IMR-90 (cell line): Measurements from ENCODE around the gene MSN. TPM values are rescaled to one million over a fixed set of nuclear protein-coding genes. Genes with fewer than 3 reads are reported as not detected.
A peak's percentile ranks its signal among the peaks of the same experiment; 100 is the strongest.

ENCODE experiments used
- ATAC-seq: fragments of 200-7000 bp; cut with Tn5 transposase; 2 replicates; pipeline ENCODE4 v1.9.1; 2020; ENCODE audit warnings: low read depth, mild to moderate bottlenecking, moderate library complexity
- BruUV-seq: library from RNA; stranded (reverse); fragments of 400-500 nt; replicated peaks from 2 replicates; lab custom pipeline; 2021; lab: Mats Ljungman, UMichigan
- CTCF ChIA-PET: fragments of 300-600 bp; formaldehyde crosslinking; extraction: SDS; loops from one replicate; lab custom pipeline; 2021; ENCODE audit warnings: antibody characterized with exemption; lab: Yijun Ruan, JAX
- POLR2A ChIA-PET: fragments of 300-600 bp; sonication (Branson Sonifier 250); formaldehyde crosslinking; loops from one replicate; lab custom pipeline; 2022; ENCODE audit warnings: antibody characterized with exemption; ENCODE audit not compliant: unreplicated experiment; lab: Charles Lee
- DNase-seq: peaks from one replicate; pipeline ENCODE4 v3.0.0; 2013
- H2AFZ ChIP-seq: replicated peaks from 2 replicates; pipeline ENCODE3; 2013; ENCODE audit warnings: low read length, mild to moderate bottlenecking; ENCODE audit not compliant: poor library complexity
- H2AK5ac ChIP-seq: 2 replicates; pipeline ENCODE4 v1.6.1; 2013; ENCODE audit warnings: low read depth, low read length, inconsistent platforms
- H2AK9ac ChIP-seq: replicated peaks from 2 replicates; pipeline ENCODE3; 2013; ENCODE audit warnings: mild to moderate bottlenecking, low read depth, low read length, moderate library complexity; ENCODE audit not compliant: poor library complexity
- H2BK120ac ChIP-seq: 2 replicates; pipeline ENCODE4 v1.6.1; 2013; ENCODE audit warnings: low read depth, low read length, inconsistent platforms
- H2BK15ac ChIP-seq: 3 replicates; pipeline ENCODE4 v1.6.1; 2013; ENCODE audit warnings: low read depth, low read length, inconsistent platforms
- H2BK20ac ChIP-seq: 2 replicates; pipeline ENCODE4 v1.6.1; 2013; ENCODE audit warnings: low read depth, mild to moderate bottlenecking, inconsistent platforms, low read length, moderate library complexity
- H2BK5ac ChIP-seq: 2 replicates; pipeline ENCODE4 v1.6.1; 2013; ENCODE audit warnings: mild to moderate bottlenecking, low read depth, low read length, inconsistent platforms; ENCODE audit not compliant: poor library complexity, severe bottlenecking
- H3K14ac ChIP-seq: replicated peaks from 2 replicates; pipeline ENCODE4 v1.6.1; 2013; ENCODE audit warnings: low read depth, low read length, inconsistent platforms
- H3K18ac ChIP-seq: 2 replicates; pipeline ENCODE4 v1.6.1; 2013; ENCODE audit warnings: low read depth, low read length, control low read depth
- H3K23ac ChIP-seq: 2 replicates; pipeline ENCODE4 v1.6.1; 2013; ENCODE audit warnings: low read depth, low read length, inconsistent platforms
- H3K27ac ChIP-seq: 2 replicates; pipeline ENCODE4 v1.5.1; 2013; ENCODE audit warnings: mild to moderate bottlenecking, control low read depth, low read length; ENCODE audit not compliant: insufficient read depth
- H3K27me3 ChIP-seq: 2 replicates; pipeline ENCODE4 v1.6.1; 2013; ENCODE audit warnings: low read length; ENCODE audit not compliant: control insufficient read depth, insufficient read depth
- H3K36me3 ChIP-seq: 2 replicates; pipeline ENCODE4 v1.6.1; 2013; ENCODE audit warnings: low read length, mixed read lengths; ENCODE audit not compliant: control insufficient read depth, insufficient read depth
- H3K4ac ChIP-seq: 2 replicates; pipeline ENCODE4 v1.6.1; 2013; ENCODE audit warnings: low read depth, low read length, inconsistent platforms
- H3K4me1 ChIP-seq: 2 replicates; pipeline ENCODE4 v1.6.1; 2013; ENCODE audit warnings: low read length, mixed read lengths; ENCODE audit not compliant: control insufficient read depth, insufficient read depth
- H3K4me2 ChIP-seq: 2 replicates; pipeline ENCODE4 v1.6.1; 2013; ENCODE audit warnings: low read depth, mild to moderate bottlenecking, control low read depth, low read length, moderate library complexity
- H3K4me3 ChIP-seq: 2 replicates; pipeline ENCODE4 v1.5.1; 2013; ENCODE audit warnings: low read depth, mild to moderate bottlenecking, control low read depth, low read length, moderate library complexity; ENCODE audit not compliant: insufficient read depth
- H3K56ac ChIP-seq: 2 replicates; pipeline ENCODE4 v1.6.1; 2013; ENCODE audit warnings: low read length, inconsistent platforms; ENCODE audit not compliant: insufficient read depth; ENCODE audit errors: extremely low read depth
- H3K79me1 ChIP-seq, 2 experiments: 2 replicates each; pipeline ENCODE4 v1.6.1; 2013; ENCODE audit warnings: low read length in 2 of 2, inconsistent platforms in 1 of 2, low read depth in 1 of 2
- H3K9ac ChIP-seq: 2 replicates; pipeline ENCODE4 v1.6.1; 2013; ENCODE audit warnings: low read depth, low read length, control low read depth
- H3K9me1 ChIP-seq: 2 replicates; pipeline ENCODE4 v1.6.1; 2013; ENCODE audit warnings: low read length, inconsistent platforms; ENCODE audit not compliant: insufficient read depth
- H3K9me3 ChIP-seq: 2 replicates; pipeline ENCODE4 v1.6.1; 2013; ENCODE audit warnings: low read length; ENCODE audit not compliant: control insufficient read depth, insufficient read depth
- H4K20me1 ChIP-seq: 2 replicates; pipeline ENCODE4 v1.6.1; 2013; ENCODE audit warnings: low read length, inconsistent platforms; ENCODE audit not compliant: insufficient read depth
- H4K5ac ChIP-seq: 2 replicates; pipeline ENCODE4 v1.6.1; 2013; ENCODE audit warnings: mild to moderate bottlenecking, low read depth, low read length, control low read depth
- H4K8ac ChIP-seq, 2 experiments: 2 replicates each; pipeline ENCODE4 v1.6.1; 2013; ENCODE audit warnings: low read depth in 2 of 2, low read length in 2 of 2, control low read depth in 1 of 2, inconsistent platforms in 1 of 2
- H4K91ac ChIP-seq: 2 replicates; pipeline ENCODE4 v1.6.1; 2013; ENCODE audit warnings: low read depth, low read length, inconsistent platforms; ENCODE audit not compliant: insufficient read depth
- BHLHE40 ChIP-seq: fragments of 150-350 bp; IDR thresholded peaks from 2 replicates; pipeline ENCODE4 v1.6.1; 2016; ENCODE audit warnings: mild to moderate bottlenecking, low read depth, low read length
- CHD1 ChIP-seq: IDR thresholded peaks from 2 replicates; pipeline ENCODE4 v1.6.1; 2012; ENCODE audit warnings: low read depth, low read length, improper control_type of control experiment
- MAFK ChIP-seq: IDR thresholded peaks from 2 replicates; pipeline ENCODE4 v1.6.1; 2012; ENCODE audit warnings: low read depth, low read length, improper control_type of control experiment
- POLR2A ChIP-seq: IDR thresholded peaks from 2 replicates; pipeline ENCODE4 v1.6.1; 2012; ENCODE audit warnings: mild to moderate bottlenecking, low read depth, low read length
- RAD21 ChIP-seq: IDR thresholded peaks from 2 replicates; pipeline ENCODE4 v1.6.1; 2012; ENCODE audit warnings: low read length, improper control_type of control experiment
- SMC3 ChIP-seq: fragments of 150-350 bp; IDR thresholded peaks from 2 replicates; pipeline ENCODE4 v1.6.1; 2016; ENCODE audit warnings: low read depth, mild to moderate bottlenecking, antibody characterized with exemption, low read length, moderate library complexity
- WGBS, 2 experiments: methylation state at CpG; one replicate each; pipeline versions ENCODE4 v1.1.5 to v1.1.7; 2013; ENCODE audit warnings: missing lambda C conversion rate in 2 of 2; ENCODE audit not compliant: insufficient read length in 1 of 2; ENCODE audit errors: extremely low coverage in 2 of 2; 5-methylcytosine and 5-hydroxymethylcytosine counted together
- dilution Hi-C: fragments of 300-500 bp; cut with HindIII; formaldehyde crosslinking; loops from one replicate; pipeline ENCODE4 v1.14.3; 2018; ENCODE audit warnings: low sequenced_read_pairs; ENCODE audit not compliant: unreplicated experiment
- in situ Hi-C: fragments of 300-500 bp; cut with MboI; formaldehyde crosslinking; loops from 3 replicates; pipeline ENCODE4 v1.14.3; 2019; ENCODE audit warnings: low sequenced_read_pairs, inconsistent platforms, mixed read lengths
- intact Hi-C: fragments of 100-400 bp; cut with micrococcal nuclease; formaldehyde crosslinking; loops from 2 replicates; pipeline ENCODE4 v1.10.0; 2022
- polyA plus RNA-seq, 3 experiments: library from polyadenylated mRNA; depleted of rRNA; stranded (reverse); fragments of >200 nt; gene quantifications; 2 replicates each; pipeline ENCODE4 v1.2.3, GENCODE V29; 2012; ENCODE audit warnings: low replicate concordance in 1 of 3
- total RNA-seq: library from RNA; depleted of rRNA; stranded (reverse); fragments of >200 nt; gene quantifications from 2 replicates; pipeline ENCODE4 v1.2.3, GENCODE V29; 2012
- TF ChIP-seq, protein P1 (sequence below): conservative IDR thresholded peaks from 2 replicates; pipeline ENCODE4 v1.5.1; 2012; ENCODE audit warnings: mild to moderate bottlenecking, low read depth, low read length, improper control_type of control experiment
- TF ChIP-seq, protein P2 (sequence below): fragments of 150-350 bp; IDR thresholded peaks from 2 replicates; pipeline ENCODE4 v1.6.1; 2017; ENCODE audit warnings: mild to moderate bottlenecking, antibody characterized with exemption, low read length, low read depth

MSN gene
- total and polyA plus RNA-seq, 2 of the 4 experiments (the other 2 are of a cell fraction) = 422 to 619 TPM

DNA sequence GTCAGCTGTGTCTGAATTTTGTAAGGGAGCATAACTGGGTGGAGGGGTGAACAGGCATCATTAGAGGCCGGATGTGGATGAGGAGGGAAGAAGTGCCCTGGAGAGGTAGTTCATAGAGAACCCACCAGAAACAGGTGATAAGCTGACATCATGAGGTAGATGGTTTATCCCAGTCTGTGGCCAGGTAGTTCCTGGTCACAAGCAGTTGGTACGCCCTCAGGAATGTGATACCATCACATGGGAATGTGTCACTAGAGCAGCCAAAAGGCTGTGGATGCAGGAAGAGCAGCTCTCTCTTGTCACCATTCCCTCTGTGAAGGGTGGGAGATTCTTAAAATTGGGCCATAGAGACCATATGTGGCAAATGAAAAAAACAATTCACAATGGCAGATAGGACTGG lies 21.9 kb downstream of the MSN start:
- H3K27ac ChIP-seq = peak overlapping the region; percentile 3
- H3K36me3 ChIP-seq = no peaks in the 10 kb centered on the region
- dilution Hi-C loops (no loop called here), intact Hi-C loops (no loop called here), in situ Hi-C loops (no loop called here)
- POLR2A ChIA-PET = no interaction called here
- H3K9ac ChIP-seq = no peak overlapping the region
- H2AFZ ChIP-seq = no peak overlapping the region
- H4K8ac ChIP-seq = no peak overlapping the region; a peak in 1 of 4 replicates
- H3K4me2 ChIP-seq = no peak overlapping the region
- H3K4me1 ChIP-seq = peaks cover 15% of the 10 kb centered on the region
- no TSS peak for BruUV-seq
- no peak overlapping the region for H2BK15ac ChIP-seq
- H2AK5ac ChIP-seq = peak overlapping the region; percentile 60; the same call in 1 of the 2 replicates
- no peak overlapping the region for H4K5ac ChIP-seq
- H2BK120ac ChIP-seq = no peak overlapping the region
- H3K4me3 ChIP-seq = no peak overlapping the region
- H2BK20ac ChIP-seq = no peak overlapping the region
- no peak overlapping the region for H3K4ac ChIP-seq
- peaks cover 22% of the 10 kb centered on the region for H3K9me1 ChIP-seq
- H3K79me1 ChIP-seq = peaks cover 0 to 6% of the 10 kb centered on the region in 2 experiments; a peak in 2 of 4 replicates
- no peaks in the 10 kb centered on the region for H3K27me3 ChIP-seq
- CTCF ChIA-PET = interaction anchor here (0.7 to 1.1 kb wide), 2 partner anchors 31 to 95 kb away, joined by 3 read pairs; no protein-coding TSS in a partner anchor
- H3K14ac ChIP-seq = 0 out of 2 replicates have a peak overlapping the region, but pooled peaks have one; percentile 30
- WGBS, 2 experiments = 60% methylated on average over 1 of the region's 2 CpGs; no CpG with 5 or more reads in 1 of the 2 experiments
- H3K23ac ChIP-seq = no peak overlapping the region
- TF ChIP-seq BHLHE40 = no peak
- TF ChIP-seq, protein P1, sequence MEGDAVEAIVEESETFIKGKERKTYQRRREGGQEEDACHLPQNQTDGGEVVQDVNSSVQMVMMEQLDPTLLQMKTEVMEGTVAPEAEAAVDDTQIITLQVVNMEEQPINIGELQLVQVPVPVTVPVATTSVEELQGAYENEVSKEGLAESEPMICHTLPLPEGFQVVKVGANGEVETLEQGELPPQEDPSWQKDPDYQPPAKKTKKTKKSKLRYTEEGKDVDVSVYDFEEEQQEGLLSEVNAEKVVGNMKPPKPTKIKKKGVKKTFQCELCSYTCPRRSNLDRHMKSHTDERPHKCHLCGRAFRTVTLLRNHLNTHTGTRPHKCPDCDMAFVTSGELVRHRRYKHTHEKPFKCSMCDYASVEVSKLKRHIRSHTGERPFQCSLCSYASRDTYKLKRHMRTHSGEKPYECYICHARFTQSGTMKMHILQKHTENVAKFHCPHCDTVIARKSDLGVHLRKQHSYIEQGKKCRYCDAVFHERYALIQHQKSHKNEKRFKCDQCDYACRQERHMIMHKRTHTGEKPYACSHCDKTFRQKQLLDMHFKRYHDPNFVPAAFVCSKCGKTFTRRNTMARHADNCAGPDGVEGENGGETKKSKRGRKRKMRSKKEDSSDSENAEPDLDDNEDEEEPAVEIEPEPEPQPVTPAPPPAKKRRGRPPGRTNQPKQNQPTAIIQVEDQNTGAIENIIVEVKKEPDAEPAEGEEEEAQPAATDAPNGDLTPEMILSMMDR = no peak
- TF ChIP-seq, protein P2, sequence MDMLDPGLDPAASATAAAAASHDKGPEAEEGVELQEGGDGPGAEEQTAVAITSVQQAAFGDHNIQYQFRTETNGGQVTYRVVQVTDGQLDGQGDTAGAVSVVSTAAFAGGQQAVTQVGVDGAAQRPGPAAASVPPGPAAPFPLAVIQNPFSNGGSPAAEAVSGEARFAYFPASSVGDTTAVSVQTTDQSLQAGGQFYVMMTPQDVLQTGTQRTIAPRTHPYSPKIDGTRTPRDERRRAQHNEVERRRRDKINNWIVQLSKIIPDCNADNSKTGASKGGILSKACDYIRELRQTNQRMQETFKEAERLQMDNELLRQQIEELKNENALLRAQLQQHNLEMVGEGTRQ = no peak
- no peak for TF ChIP-seq SMC3
- TF ChIP-seq POLR2A = no peak
- TF ChIP-seq CHD1 = no peak
- no peak for TF ChIP-seq RAD21
- TF ChIP-seq MAFK = no peak
- no peak overlapping the region for H3K18ac ChIP-seq
- H2BK5ac ChIP-seq = no peak overlapping the region
- H2AK9ac ChIP-seq = no peak overlapping the region
- DNase-seq = no peak
- no peak overlapping the region for H4K91ac ChIP-seq
- peaks cover 87% of the 10 kb centered on the region for H4K20me1 ChIP-seq
- no peaks in the 10 kb centered on the region for H3K9me3 ChIP-seq
- no peak for ATAC-seq
- no peak overlapping the region for H3K56ac ChIP-seq
